HAP-1 (cell line): ENCODE data around the gene ITSN1.

Experiments
- DNase-seq, 2 experiments: peaks; one replicate each; pipeline ENCODE4 v3.0.0-alpha.2; 2016 to 2020; ENCODE audit warnings: low spot score in 2 of 2
- H3K27me3 ChIP-seq: fragments of 250-450 bp; sonication (Bioruptor Pico); 2 replicates; pipeline ENCODE4 v1.5.1; 2020; ENCODE audit warnings: low read depth, mild to moderate bottlenecking, moderate library complexity
- H3K36me3 ChIP-seq: fragments of 250-450 bp; sonication (Bioruptor Pico); replicated peaks from 2 replicates; pipeline ENCODE4 v1.5.1; 2020; ENCODE audit warnings: mild to moderate bottlenecking
- H3K4me1 ChIP-seq: fragments of 250-450 bp; sonication (Bioruptor Pico); 2 replicates; pipeline ENCODE4 v1.5.1; 2020; ENCODE audit warnings: mild to moderate bottlenecking
- H3K4me3 ChIP-seq: fragments of 250-450 bp; sonication (Bioruptor Pico); 2 replicates; pipeline ENCODE4 v1.5.1; 2020; ENCODE audit warnings: mild to moderate bottlenecking, moderate library complexity
- H3K9me3 ChIP-seq: fragments of 250-450 bp; sonication (Bioruptor Pico); 2 replicates; pipeline ENCODE4 v1.5.1; 2020; ENCODE audit warnings: mild to moderate bottlenecking, moderate library complexity
- in situ Hi-C: fragments of 300-500 bp; cut with MboI; formaldehyde crosslinking; loops from 3 replicates; pipeline ENCODE4 v1.14.3; 2020; ENCODE audit warnings: low sequenced_read_pairs, inconsistent platforms, mixed read lengths

ITSN1 gene

GRCh38 chr21:33828083-33828482 is 185.8 kb downstream of the ITSN1 start:
- H3K4me3 ChIP-seq: no peak overlapping the region
- in situ Hi-C loops: no loop called here
- H3K9me3 ChIP-seq: no peaks in the 10 kb centered on the region
- no peaks in the 10 kb centered on the region for H3K27me3 ChIP-seq
- H3K4me1 ChIP-seq: peaks cover 7% of the 10 kb centered on the region
- peaks cover 23% of the 10 kb centered on the region for H3K36me3 ChIP-seq
- no peak for DNase-seq

- no peak for DNase-seq
- H3K36me3 ChIP-seq: peaks cover 23% of the 10 kb centered on the region
- in situ Hi-C loops: no loop called here
These were observed 186.3 kb downstream of the ITSN1 start for GRCh38 chr21:33828577-33828976.

GRCh38 chr21:33829844-33830243 is 187.5 kb downstream of the ITSN1 start:
- peaks cover 7% of the 10 kb centered on the region for H3K4me1 ChIP-seq
- no peaks in the 10 kb centered on the region for H3K9me3 ChIP-seq
- no peak overlapping the region for H3K4me3 ChIP-seq
- no peaks in the 10 kb centered on the region for H3K27me3 ChIP-seq
- no peak for DNase-seq
- in situ Hi-C loops: no loop called here
- H3K36me3 ChIP-seq: peaks cover 25% of the 10 kb centered on the region

More at GRCh38 chr21:33828577-33828976, 186.3 kb downstream of the ITSN1 start:
- H3K4me1 ChIP-seq: peaks cover 7% of the 10 kb centered on the region
- H3K9me3 ChIP-seq: no peaks in the 10 kb centered on the region
- no peak overlapping the region for H3K4me3 ChIP-seq
- H3K27me3 ChIP-seq: no peaks in the 10 kb centered on the region

- in situ Hi-C loops: no loop called here
- no peaks in the 10 kb centered on the region for H3K9me3 ChIP-seq
- no peak for DNase-seq
- no peak overlapping the region for H3K4me3 ChIP-seq
- no peaks in the 10 kb centered on the region for H3K27me3 ChIP-seq
- H3K4me1 ChIP-seq: peaks cover 5% of the 10 kb centered on the region
- peaks cover 31% of the 10 kb centered on the region for H3K36me3 ChIP-seq
These were observed 189.8 kb downstream of the ITSN1 start for GRCh38 chr21:33831962-33832659.

- H3K4me3 ChIP-seq: no peak overlapping the region
- no peak for DNase-seq
- H3K36me3 ChIP-seq: peaks cover 20% of the 10 kb centered on the region
- H3K27me3 ChIP-seq: no peaks in the 10 kb centered on the region
- no peaks in the 10 kb centered on the region for H3K9me3 ChIP-seq
- in situ Hi-C loops: no loop called here
- H3K4me1 ChIP-seq: no peaks in the 10 kb centered on the region
These were observed 192.7 kb downstream of the ITSN1 start for GRCh38 chr21:33834801-33835500.

GRCh38 chr21:33835920-33836319 is 193.6 kb downstream of the ITSN1 start:
- Histone ChIP-seq H3K36me3 (peaks cover 18% of the 10 kb centered on the region), H3K27me3 (no peaks in the 10 kb centered on the region), H3K9me3 (no peaks in the 10 kb centered on the region), H3K4me1 (no peaks in the 10 kb centered on the region), H3K4me3 (no peak overlapping the region)
- no peak for DNase-seq
- in situ Hi-C loops: no loop called here

- no peak overlapping the region for H3K4me3 ChIP-seq
- peaks cover 18% of the 10 kb centered on the region for H3K36me3 ChIP-seq
- in situ Hi-C loops: no loop called here
- no peak for DNase-seq
- no peaks in the 10 kb centered on the region for H3K27me3 ChIP-seq
- H3K9me3 ChIP-seq: no peaks in the 10 kb centered on the region
- peaks cover 3% of the 10 kb centered on the region for H3K4me1 ChIP-seq
These were observed 194.1 kb downstream of the ITSN1 start for GRCh38 chr21:33836408-33836807.

- no peaks in the 10 kb centered on the region; the same call in 1 of the 2 replicates for H3K9me3 ChIP-seq
- DNase-seq: peak in 1 of 2 experiments; percentile 31
- in situ Hi-C loops: no loop called here
These were observed 196.9 kb downstream of the ITSN1 start for GRCh38 chr21:33839167-33839716.

GRCh38 chr21:33839806-33840205 is 197.5 kb downstream of the ITSN1 start:
- Histone ChIP-seq H3K36me3 (peaks cover 16% of the 10 kb centered on the region), H3K9me3 (no peaks in the 10 kb centered on the region; the same call in 1 of the 2 replicates), H3K27me3 (no peaks in the 10 kb centered on the region), H3K4me1 (peaks cover 19% of the 10 kb centered on the region), H3K4me3 (no peak overlapping the region)
- in situ Hi-C loops: no loop called here
- DNase-seq: no peak

More at GRCh38 chr21:33839167-33839716, 196.9 kb downstream of the ITSN1 start:
- H3K27me3 ChIP-seq: no peaks in the 10 kb centered on the region
- H3K36me3 ChIP-seq: peaks cover 18% of the 10 kb centered on the region
- H3K4me1 ChIP-seq: peaks cover 14% of the 10 kb centered on the region
- H3K4me3 ChIP-seq: no peak overlapping the region

- DNase-seq: no peak
- Histone ChIP-seq H3K36me3 (peaks cover 14% of the 10 kb centered on the region), H3K4me3 (no peak overlapping the region), H3K4me1 (peaks cover 20% of the 10 kb centered on the region), H3K27me3 (no peaks in the 10 kb centered on the region), H3K9me3 (no peaks in the 10 kb centered on the region; the same call in 1 of the 2 replicates)
- in situ Hi-C loops: no loop called here
These were observed 198.5 kb downstream of the ITSN1 start for GRCh38 chr21:33840771-33841170.

GRCh38 chr21:33841561-33841960 is 199.3 kb downstream of the ITSN1 start:
- peaks cover 20% of the 10 kb centered on the region for H3K4me1 ChIP-seq
- no peaks in the 10 kb centered on the region; the same call in 1 of the 2 replicates for H3K9me3 ChIP-seq
- peaks cover 7% of the 10 kb centered on the region; the same call in 1 of the 2 replicates for H3K36me3 ChIP-seq
- H3K4me3 ChIP-seq: no peak overlapping the region
- H3K27me3 ChIP-seq: no peaks in the 10 kb centered on the region
- in situ Hi-C loops: no loop called here
- no peak for DNase-seq

- H3K4me3 ChIP-seq: no peak overlapping the region
- DNase-seq: no peak
- H3K9me3 ChIP-seq: no peaks in the 10 kb centered on the region; the same call in 1 of the 2 replicates
- H3K4me1 ChIP-seq: peaks cover 20% of the 10 kb centered on the region
- in situ Hi-C loops: no loop called here
- H3K36me3 ChIP-seq: 0 out of 2 replicates have a peak, but pooled peaks cover 4% of the 10 kb centered on the region
- no peaks in the 10 kb centered on the region for H3K27me3 ChIP-seq
These were observed 200.9 kb downstream of the ITSN1 start for GRCh38 chr21:33843216-33843615.

GRCh38 chr21:33844104-33844889 is 202.0 kb downstream of the ITSN1 start:
- Histone ChIP-seq H3K4me1 (peaks cover 23% of the 10 kb centered on the region), H3K36me3 (no peaks in the 10 kb centered on the region), H3K9me3 (no peaks in the 10 kb centered on the region; the same call in 1 of the 2 replicates), H3K4me3 (no peak overlapping the region), H3K27me3 (no peaks in the 10 kb centered on the region)
- in situ Hi-C loops: no loop called here
- peak; percentile 57 to 62 for DNase-seq
